HEK293 (cell line): ENCODE data around the gene RBBP7.

Source experiments
- CTCF ChIA-PET: fragments of 350-600 bp; formaldehyde crosslinking; extraction: SDS; loops from one replicate; lab custom pipeline; 2021; ENCODE audit warnings: antibody characterized with exemption; lab: Yijun Ruan, JAX
- POLR2A ChIA-PET: fragments of 300-600 bp; formaldehyde crosslinking; extraction: SDS; loops from one replicate; lab custom pipeline; 2020; ENCODE audit warnings: antibody characterized with exemption, inconsistent platforms; lab: Yijun Ruan, JAX
- H3K27ac ChIP-seq: fragments of 200-500 bp; sonication (Bioruptor generic); 2 replicates; pipeline ENCODE4 v1.5.1; 2014; ENCODE audit warnings: low read depth, low read length, control low read depth, inconsistent platforms; ENCODE audit errors: extremely low read depth
- H3K36me3 ChIP-seq, 2 experiments: fragments of 200-500 bp in 1 of 2; sonication (Bioruptor generic) in 1 of 2; 1 replicate in 1 of 2; 2 replicates in 1 of 2; pipeline ENCODE4 v1.5.1; 2014 to 2017; ENCODE audit warnings: inconsistent platforms in 2 of 2, low read length in 2 of 2; ENCODE audit not compliant: control insufficient read depth in 2 of 2, insufficient read depth in 1 of 2
- H3K4me1 ChIP-seq: fragments of 200-500 bp; sonication (Bioruptor generic); 2 replicates; pipeline ENCODE4 v1.5.1; 2014; ENCODE audit warnings: mild to moderate bottlenecking, low read length, inconsistent platforms; ENCODE audit not compliant: control insufficient read depth, insufficient read depth
- H3K4me3 ChIP-seq: 2 replicates; pipeline ENCODE4 v1.5.1; 2011; ENCODE audit warnings: low read depth, mild to moderate bottlenecking, control low read depth, low read length, moderate library complexity
- H3K9me3 ChIP-seq: fragments of 200-500 bp; sonication (Bioruptor generic); 2 replicates; pipeline ENCODE4 v1.5.1; 2014; ENCODE audit warnings: low read depth, low read length, inconsistent platforms; ENCODE audit not compliant: control insufficient read depth, insufficient read depth
- BCL11A ChIP-seq: fragments of 450-650 bp; formaldehyde crosslinking; IDR thresholded peaks from 2 replicates; pipeline ENCODE4 v1.5.1; 2016; ENCODE audit warnings: low read depth, missing biosample characterization, missing genetic modification characterization
- KLF9 ChIP-seq: fragments of 450-650 bp; formaldehyde crosslinking; IDR thresholded peaks from 2 replicates; pipeline ENCODE4 v1.5.1; 2016; ENCODE audit warnings: missing biosample characterization, missing genetic modification characterization, low read depth
- MYNN ChIP-seq: fragments of 450-650 bp; formaldehyde crosslinking; IDR thresholded peaks from 2 replicates; pipeline ENCODE4 v1.5.1; 2016; ENCODE audit warnings: missing biosample characterization, missing genetic modification characterization, borderline replicate concordance
- PRDM6 ChIP-seq: fragments of 450-650 bp; formaldehyde crosslinking; IDR thresholded peaks from 2 replicates; pipeline ENCODE4 v1.5.1; 2017; ENCODE audit warnings: missing biosample characterization, missing genetic modification characterization
- REPIN1 ChIP-seq: fragments of 450-650 bp; formaldehyde crosslinking; IDR thresholded peaks from 2 replicates; pipeline ENCODE4 v1.5.1; 2017; ENCODE audit warnings: missing biosample characterization, missing genetic modification characterization, low read depth
- WT1 ChIP-seq: fragments of 450-650 bp; formaldehyde crosslinking; IDR thresholded peaks from 2 replicates; pipeline ENCODE4 v1.5.1; 2016; ENCODE audit warnings: missing biosample characterization, missing genetic modification characterization
- ZBTB26 ChIP-seq: fragments of 450-650 bp; formaldehyde crosslinking; optimal IDR thresholded peaks from 2 replicates; pipeline ENCODE3; 2016; ENCODE audit warnings: missing biosample characterization, mild to moderate bottlenecking, missing genetic modification characterization
- ZBTB7A ChIP-seq: fragments of 450-650 bp; formaldehyde crosslinking; IDR thresholded peaks from 2 replicates; pipeline ENCODE4 v1.5.1; 2016; ENCODE audit warnings: low read depth, missing biosample characterization, missing genetic modification characterization
- ZNF112 ChIP-seq: fragments of 450-650 bp; formaldehyde crosslinking; IDR thresholded peaks from 2 replicates; pipeline ENCODE4 v1.5.0; 2017; ENCODE audit warnings: missing biosample characterization, missing genetic modification characterization
- ZNF121 ChIP-seq: fragments of 450-650 bp; formaldehyde crosslinking; IDR thresholded peaks from 2 replicates; pipeline ENCODE4 v1.5.1; 2016; ENCODE audit warnings: missing biosample characterization, missing genetic modification characterization
- ZNF18 ChIP-seq: fragments of 450-650 bp; formaldehyde crosslinking; IDR thresholded peaks from 2 replicates; pipeline ENCODE4 v1.5.1; 2016; ENCODE audit warnings: missing biosample characterization, missing genetic modification characterization
- ZNF362 ChIP-seq: fragments of 450-650 bp; formaldehyde crosslinking; IDR thresholded peaks from 2 replicates; pipeline ENCODE4 v1.5.1; 2016; ENCODE audit warnings: missing biosample characterization, missing genetic modification characterization
- ZNF37A ChIP-seq: fragments of 450-650 bp; IDR thresholded peaks from 2 replicates; pipeline ENCODE4 v1.5.1; 2018; ENCODE audit warnings: missing biosample characterization, missing genetic modification characterization
- ZNF423 ChIP-seq: fragments of 450-650 bp; formaldehyde crosslinking; IDR thresholded peaks from 2 replicates; pipeline ENCODE4 v1.5.1; 2016; ENCODE audit warnings: missing biosample characterization, missing genetic modification characterization
- ZNF560 ChIP-seq: fragments of 450-650 bp; formaldehyde crosslinking; IDR thresholded peaks from 2 replicates; pipeline ENCODE4 v1.5.1; 2017; ENCODE audit warnings: missing biosample characterization, missing genetic modification characterization, borderline replicate concordance
- ZNF639 ChIP-seq: fragments of 450-650 bp; formaldehyde crosslinking; IDR thresholded peaks from 2 replicates; pipeline ENCODE4 v1.5.1; 2016; ENCODE audit warnings: missing biosample characterization, missing genetic modification characterization
- ZNF704 ChIP-seq: fragments of 450-650 bp; formaldehyde crosslinking; IDR thresholded peaks from 2 replicates; pipeline ENCODE4 v1.5.1; 2016; ENCODE audit warnings: missing biosample characterization, missing genetic modification characterization

The RBBP7 gene

GRCh38 chrX:16916561-16916960, 46.4 kb upstream of the RBBP7 start:
- H3K36me3 ChIP-seq: no peaks in the 10 kb centered on the region
- POLR2A ChIA-PET: interaction anchor here (0.6 kb wide), 1 partner anchor 38 kb away, joined by 5 read pairs; no protein-coding TSS in a partner anchor
- no peaks in the 10 kb centered on the region for H3K4me1 ChIP-seq
- no peak overlapping the region for H3K27ac ChIP-seq
- H3K9me3 ChIP-seq: no peaks in the 10 kb centered on the region
- CTCF ChIA-PET: interaction anchor here (1.9 kb wide), 2 partner anchors 34 to 130 kb away, joined by 6 to 15 read pairs; no protein-coding TSS in a partner anchor
- H3K4me3 ChIP-seq: no peak overlapping the region
- TF ChIP-seq BCL11A (no peak), ZNF37A (tag by site-specific recombination) (no peak), KLF9 (tag by site-specific recombination) (no peak), MYNN (tag by site-specific recombination) (no peak), ZNF704 (no peak), ZBTB7A (tag by site-specific recombination) (no peak), ZNF423 (tag by site-specific recombination) (no peak), ZNF560 (tag by site-specific recombination) (no peak), ZBTB26 (tag by site-specific recombination) (no peak), ZNF112 (no peak)

- ChIA-PET POLR2A (no interaction called here), CTCF (no interaction called here)
- H3K9me3 ChIP-seq: no peaks in the 10 kb centered on the region
- no peak for TF ChIP-seq PRDM6 (tag by site-specific recombination)
- TF ChIP-seq ZNF18 (tag by site-specific recombination): no peak
- TF ChIP-seq ZNF121 (tag by site-specific recombination): no peak
- no peak for TF ChIP-seq REPIN1 (tag by site-specific recombination)
- TF ChIP-seq ZNF560 (tag by site-specific recombination): no peak
- TF ChIP-seq ZNF639 (tag by site-specific recombination): no peak
- TF ChIP-seq WT1: no peak
- no peak for TF ChIP-seq ZNF362 (tag by site-specific recombination)
- H3K36me3 ChIP-seq: no peaks in the 10 kb centered on the region
- no peaks in the 10 kb centered on the region for H3K4me1 ChIP-seq
- no peak overlapping the region for H3K27ac ChIP-seq
- no peak overlapping the region for H3K4me3 ChIP-seq
These were observed 43.9 kb upstream of the RBBP7 start for GRCh38 chrX:16914058-16914457.
